M059J (cell line): ENCODE measurements around the gene CNNM2. TPM values are rescaled to one million over a fixed set of nuclear protein-coding genes. Genes with fewer than 3 reads are reported as not detected.

ENCODE experiments used
- DNase-seq: peaks from one replicate; pipeline ENCODE4 v3.0.0-alpha.2; 2012; ENCODE audit warnings: low read depth
- total RNA-seq: library from RNA; depleted of rRNA; stranded (reverse); fragments of >200 nt; shearing (Covaris generic); gene quantifications from 2 replicates; pipeline ENCODE4 v1.2.3, GENCODE V29; 2014

Gene CNNM2
- total RNA-seq, 1 experiment from 2014 or later: 4.9 TPM

GRCh38 chr10:103072276-103072675 lies 154.2 kb downstream of the CNNM2 start:
- DNase-seq: no peak

- no peak for DNase-seq
These were observed 154.8 kb downstream of the CNNM2 start for GRCh38 chr10:103072891-103073290.

- DNase-seq: no peak
These were observed 158.9 kb downstream of the CNNM2 start for GRCh38 chr10:103077020-103077419.

GRCh38 chr10:103077491-103078308 lies 159.6 kb downstream of the CNNM2 start:
- no peak for DNase-seq

GRCh38 chr10:103078309-103078615 lies 160.2 kb downstream of the CNNM2 start:
- no peak for DNase-seq

- DNase-seq: no peak
These were observed 160.6 kb downstream of the CNNM2 start for GRCh38 chr10:103078676-103079075.

- no peak for DNase-seq
These were observed 161.0 kb downstream of the CNNM2 start for GRCh38 chr10:103079100-103079499.

- DNase-seq: no peak
These were observed 161.9 kb downstream of the CNNM2 start for GRCh38 chr10:103079946-103080345.

GRCh38 chr10:103080891-103081581 lies 162.9 kb downstream of the CNNM2 start:
- peak; percentile 28 for DNase-seq

GRCh38 chr10:103082683-103083082 lies 164.6 kb downstream of the CNNM2 start:
- no peak for DNase-seq

GRCh38 chr10:103083266-103083976 lies 165.3 kb downstream of the CNNM2 start:
- no peak for DNase-seq

- DNase-seq: no peak
These were observed 165.9 kb downstream of the CNNM2 start for GRCh38 chr10:103083977-103084320.

GRCh38 chr10:103086261-103086660 lies 168.2 kb downstream of the CNNM2 start:
- no peak for DNase-seq

GRCh38 chr10:103086799-103087198 lies 168.7 kb downstream of the CNNM2 start:
- DNase-seq: no peak

GRCh38 chr10:103089493-103089892 lies 171.4 kb downstream of the CNNM2 start:
- no peak for DNase-seq

GRCh38 chr10:103090911-103091310 lies 172.8 kb downstream of the CNNM2 start:
- DNase-seq: no peak

GRCh38 chr10:103095005-103095404 lies 176.9 kb downstream of the CNNM2 start:
- DNase-seq: no peak

- DNase-seq: no peak
These were observed 178.0 kb downstream of the CNNM2 start for GRCh38 chr10:103096130-103096529.

GRCh38 chr10:103098240-103098639 lies 180.1 kb downstream of the CNNM2 start:
- no peak for DNase-seq

GRCh38 chr10:103100620-103101019 lies 182.5 kb downstream of the CNNM2 start:
- DNase-seq: no peak

- DNase-seq: no peak
These were observed 184.1 kb downstream of the CNNM2 start for GRCh38 chr10:103102195-103102594.

- DNase-seq: no peak
These were observed 185.9 kb downstream of the CNNM2 start for GRCh38 chr10:103103989-103104388.

- no peak for DNase-seq
These were observed 186.6 kb downstream of the CNNM2 start for GRCh38 chr10:103104721-103105120.
